BLaER1 treated with 17β-estradiol and CSF1 and Interleukin-3, amounts not matched to agents 10 nM and 100 nM (cell line): ENCODE measurements around the gene APBA2.
A peak's percentile ranks its signal among the peaks of the same experiment; 100 is the strongest.

Experiments used
- H3K27ac ChIP-seq, 11 experiments: shearing (Covaris generic); formaldehyde crosslinking; 2 replicates each; pipeline ENCODE4 v1.8.1; 2022
- H3K27me3 ChIP-seq, 11 experiments: shearing (Covaris generic); formaldehyde crosslinking; 2 replicates each; pipeline ENCODE4 v1.8.1; 2022
- H3K36me3 ChIP-seq, 11 experiments: shearing (Covaris generic); formaldehyde crosslinking; 2 replicates each; pipeline ENCODE4 v1.8.1; 2022
- H3K4me1 ChIP-seq, 10 experiments: shearing (Covaris generic); formaldehyde crosslinking; 2 replicates each; pipeline ENCODE4 v1.8.1; 2022
- H3K4me2 ChIP-seq, 11 experiments: shearing (Covaris generic); formaldehyde crosslinking; 2 replicates each; pipeline ENCODE4 v1.8.1; 2022
- H3K4me3 ChIP-seq, 10 experiments: shearing (Covaris generic); formaldehyde crosslinking; 2 replicates each; pipeline ENCODE4 v1.8.1; 2022
- H3K9ac ChIP-seq, 11 experiments: shearing (Covaris generic); formaldehyde crosslinking; 2 replicates each; pipeline ENCODE4 v1.8.1; 2022
- H3K9me3 ChIP-seq, 11 experiments: shearing (Covaris generic); formaldehyde crosslinking; replicated peaks in 1 of 11; 2 replicates each; pipeline ENCODE4 v1.8.1; 2022
- H4K20me1 ChIP-seq, 11 experiments: shearing (Covaris generic); formaldehyde crosslinking; 2 replicates each; pipeline ENCODE4 v1.8.1; 2022
- Cebpa-rat ChIP-seq, 11 experiments: shearing (Covaris generic); IDR thresholded peaks; 2 replicates each; pipeline ENCODE4 v1.8.1; 2022

The APBA2 gene

GRCh38 chr15:29129221-29129620 is 243.4 kb downstream of the APBA2 start:
- H3K27ac ChIP-seq = no peak overlapping the region
- H3K9me3 ChIP-seq = no peaks in the 10 kb centered on the region
- H3K36me3 ChIP-seq = no peaks in the 10 kb centered on the region
- H3K4me1 ChIP-seq = peaks cover 6 to 36% (median 24%) of the 10 kb centered on the region in 10 experiments; a peak in 17 of 20 replicates
- TF ChIP-seq Cebpa-rat (IDR thresholded peaks at IDR 0.05) = 0 out of 22 replicates have a peak, but pooled peaks of 1 of the 11 experiments have one; percentile 44
- no peaks in the 10 kb centered on the region for H3K27me3 ChIP-seq
- peak overlapping the region in 7 of 11 experiments; percentile 2 to 49 (median 39); a peak in 8 of 22 replicates for H3K4me2 ChIP-seq
- H3K9ac ChIP-seq = no peak overlapping the region
- H3K4me3 ChIP-seq = no peak overlapping the region
- peaks cover 0 to 12% (median 0%) of the 10 kb centered on the region in 11 experiments; a peak in 1 of 22 replicates for H4K20me1 ChIP-seq

GRCh38 chr15:29129926-29130325 is 244.2 kb downstream of the APBA2 start:
- Histone ChIP-seq H3K36me3 (no peaks in the 10 kb centered on the region), H3K4me2 (peak overlapping the region in 3 of 11 experiments; percentile 21 to 49 (median 47); a peak in 3 of 22 replicates), H3K27ac (no peak overlapping the region; a peak in 1 of 22 replicates), H3K4me3 (no peak overlapping the region), H3K4me1 (peaks cover 6 to 36% (median 23%) of the 10 kb centered on the region in 10 experiments; a peak in 17 of 20 replicates), H3K27me3 (no peaks in the 10 kb centered on the region), H4K20me1 (peaks cover 0 to 12% (median 0%) of the 10 kb centered on the region in 11 experiments; a peak in 1 of 22 replicates), H3K9me3 (no peaks in the 10 kb centered on the region), H3K9ac (no peak overlapping the region)
- no peak for TF ChIP-seq Cebpa-rat (IDR thresholded peaks at IDR 0.05)

- no peak overlapping the region for H3K4me3 ChIP-seq
- H3K9me3 ChIP-seq = no peaks in the 10 kb centered on the region
- no peaks in the 10 kb centered on the region for H3K27me3 ChIP-seq
- 0 out of 22 replicates have a peak overlapping the region, but pooled peaks of 1 of the 11 experiments have one; percentile 13 for H3K4me2 ChIP-seq
- H4K20me1 ChIP-seq = peaks cover 0 to 12% (median 0%) of the 10 kb centered on the region in 11 experiments; a peak in 1 of 22 replicates
- no peak overlapping the region for H3K9ac ChIP-seq
- no peak overlapping the region for H3K27ac ChIP-seq
- no peaks in the 10 kb centered on the region for H3K36me3 ChIP-seq
- peaks cover 6 to 36% (median 23%) of the 10 kb centered on the region in 10 experiments; a peak in 17 of 20 replicates for H3K4me1 ChIP-seq
- TF ChIP-seq Cebpa-rat (IDR thresholded peaks at IDR 0.05) = no peak
These were observed 244.7 kb downstream of the APBA2 start for GRCh38 chr15:29130476-29130875.

- Histone ChIP-seq H4K20me1 (peaks cover 0 to 19% (median 0%) of the 10 kb centered on the region in 11 experiments; a peak in 1 of 22 replicates), H3K36me3 (no peaks in the 10 kb centered on the region), H3K9ac (peak overlapping the region in 4 of 11 experiments; percentile 29 to 52 (median 48); a peak in 5 of 22 replicates), H3K27me3 (no peaks in the 10 kb centered on the region), H3K9me3 (no peaks in the 10 kb centered on the region), H3K27ac (peak overlapping the region in 6 of 11 experiments; percentile 38 to 62 (median 50); a peak in 8 of 22 replicates), H3K4me3 (peak overlapping the region in 1 of 10 experiments; percentile 15; a peak in 1 of 20 replicates), H3K4me1 (peaks cover 6 to 36% (median 23%) of the 10 kb centered on the region in 10 experiments; a peak in 17 of 20 replicates), H3K4me2 (peak overlapping the region; percentile 55 to 80 (median 66))
- TF ChIP-seq Cebpa-rat (IDR thresholded peaks at IDR 0.05) = peak in 1 of 11 experiments; percentile 63; a peak in 1 of 22 replicates
These were observed 245.4 kb downstream of the APBA2 start for GRCh38 chr15:29130951-29131839.

GRCh38 chr15:29131840-29132420 is 246.2 kb downstream of the APBA2 start:
- no peaks in the 10 kb centered on the region for H3K27me3 ChIP-seq
- peak overlapping the region in 8 of 11 experiments; percentile 33 to 62 (median 47); a peak in 11 of 22 replicates for H3K27ac ChIP-seq
- peak overlapping the region in 1 of 10 experiments; percentile 15; a peak in 1 of 20 replicates for H3K4me3 ChIP-seq
- H3K4me1 ChIP-seq = peaks cover 6 to 34% (median 22%) of the 10 kb centered on the region in 10 experiments; a peak in 17 of 20 replicates
- no peak for TF ChIP-seq Cebpa-rat (IDR thresholded peaks at IDR 0.05)
- no peaks in the 10 kb centered on the region for H3K9me3 ChIP-seq
- no peaks in the 10 kb centered on the region for H3K36me3 ChIP-seq
- peaks cover 0 to 19% (median 0%) of the 10 kb centered on the region in 11 experiments; a peak in 1 of 22 replicates for H4K20me1 ChIP-seq
- peak overlapping the region; percentile 55 to 80 (median 66) for H3K4me2 ChIP-seq
- H3K9ac ChIP-seq = peak overlapping the region in 7 of 11 experiments; percentile 18 to 52 (median 29); a peak in 5 of 22 replicates

GRCh38 chr15:29132735-29133181 is 247.0 kb downstream of the APBA2 start:
- Histone ChIP-seq H3K36me3 (no peaks in the 10 kb centered on the region), H3K4me3 (no peak overlapping the region), H4K20me1 (peaks cover 0 to 10% (median 0%) of the 10 kb centered on the region in 11 experiments; a peak in 1 of 22 replicates), H3K27ac (no peak overlapping the region; a peak in 1 of 22 replicates), H3K9ac (no peak overlapping the region), H3K27me3 (no peaks in the 10 kb centered on the region), H3K4me2 (peak overlapping the region in 5 of 11 experiments; percentile 60 to 80 (median 73); a peak in 4 of 22 replicates), H3K9me3 (no peaks in the 10 kb centered on the region), H3K4me1 (peaks cover 6 to 29% (median 18%) of the 10 kb centered on the region in 10 experiments; a peak in 17 of 20 replicates)
- TF ChIP-seq Cebpa-rat (IDR thresholded peaks at IDR 0.05) = no peak

GRCh38 chr15:29133321-29133720 is 247.5 kb downstream of the APBA2 start:
- no peak overlapping the region for H3K27ac ChIP-seq
- peaks cover 6 to 27% (median 17%) of the 10 kb centered on the region in 10 experiments; a peak in 17 of 20 replicates for H3K4me1 ChIP-seq
- H3K9ac ChIP-seq = no peak overlapping the region
- no peak for TF ChIP-seq Cebpa-rat (IDR thresholded peaks at IDR 0.05)
- H4K20me1 ChIP-seq = peaks cover 0 to 9% (median 0%) of the 10 kb centered on the region in 11 experiments; a peak in 1 of 22 replicates
- no peaks in the 10 kb centered on the region for H3K9me3 ChIP-seq
- H3K36me3 ChIP-seq = no peaks in the 10 kb centered on the region
- H3K27me3 ChIP-seq = no peaks in the 10 kb centered on the region
- no peak overlapping the region for H3K4me2 ChIP-seq
- no peak overlapping the region for H3K4me3 ChIP-seq

GRCh38 chr15:29133791-29134190 is 248.0 kb downstream of the APBA2 start:
- H3K4me2 ChIP-seq = no peak overlapping the region
- TF ChIP-seq Cebpa-rat (IDR thresholded peaks at IDR 0.05) = no peak
- peaks cover 6 to 27% (median 17%) of the 10 kb centered on the region in 10 experiments; a peak in 17 of 20 replicates for H3K4me1 ChIP-seq
- no peaks in the 10 kb centered on the region for H3K36me3 ChIP-seq
- H3K9me3 ChIP-seq = no peaks in the 10 kb centered on the region
- H3K9ac ChIP-seq = no peak overlapping the region
- H3K27ac ChIP-seq = no peak overlapping the region
- no peak overlapping the region for H3K4me3 ChIP-seq
- H4K20me1 ChIP-seq = peaks cover 0 to 9% (median 0%) of the 10 kb centered on the region in 11 experiments; a peak in 1 of 22 replicates
- H3K27me3 ChIP-seq = no peaks in the 10 kb centered on the region
